HepG2 (cell line): ENCODE measurements around the gene PLVAP. TPM values are rescaled to one million over a fixed set of nuclear protein-coding genes. Genes with fewer than 3 reads are reported as not detected.
A peak's percentile ranks its signal among the peaks of the same experiment; 100 is the strongest.

Source experiments
- BRF2 ChIP-seq: sonication (generic); formaldehyde crosslinking; IDR thresholded peaks from 2 replicates; pipeline ENCODE4 v1.8.1; 2022; ENCODE audit warnings: mild to moderate bottlenecking, missing genetic modification reagents
- DDIT3 ChIP-seq: sonication (generic); formaldehyde crosslinking; IDR thresholded peaks from 2 replicates; pipeline ENCODE4 v1.4.0; 2020; ENCODE audit warnings: mild to moderate bottlenecking, missing genetic modification reagents
- FLYWCH1 ChIP-seq: sonication (generic); formaldehyde crosslinking; IDR thresholded peaks from 2 replicates; pipeline ENCODE4 v1.8.1; 2023; ENCODE audit warnings: mild to moderate bottlenecking, missing genetic modification reagents
- HNF1B ChIP-seq: sonication (generic); formaldehyde crosslinking; IDR thresholded peaks from 2 replicates; pipeline ENCODE4 v1.5.1; 2020; ENCODE audit warnings: mild to moderate bottlenecking, moderate library complexity, missing genetic modification reagents
- KDM5B ChIP-seq: sonication (generic); formaldehyde crosslinking; IDR thresholded peaks from 2 replicates; pipeline ENCODE4 v1.4.0; 2020; ENCODE audit warnings: missing genetic modification reagents, mild to moderate bottlenecking, borderline replicate concordance
- KDM6A ChIP-seq: IDR thresholded peaks from 2 replicates; pipeline ENCODE4 v1.6.1; 2016; ENCODE audit warnings: low read depth
- MEIS1 ChIP-seq: sonication (generic); formaldehyde crosslinking; IDR thresholded peaks from 2 replicates; pipeline ENCODE4 v1.9.0; 2021; ENCODE audit warnings: mild to moderate bottlenecking, missing genetic modification reagents, moderate library complexity, borderline replicate concordance
- NCOA1 ChIP-seq: sonication (generic); formaldehyde crosslinking; IDR thresholded peaks from 2 replicates; pipeline ENCODE4 v1.9.0; 2021; ENCODE audit warnings: missing genetic modification reagents
- NCOR1 ChIP-seq: fragments of 200-600 bp; sonication (generic); IDR thresholded peaks from 2 replicates; pipeline ENCODE4 v1.7.0; 2017; ENCODE audit warnings: antibody characterized with exemption, low read length, borderline replicate concordance
- NFKBIZ ChIP-seq: IDR thresholded peaks from 2 replicates; pipeline ENCODE4 v1.6.1; 2018; ENCODE audit warnings: missing genetic modification reagents, missing compliant biosample characterization
- RELA ChIP-seq: sonication (generic); formaldehyde crosslinking; IDR thresholded peaks from 2 replicates; pipeline ENCODE4 v1.4.0; 2020; ENCODE audit warnings: missing genetic modification reagents
- SRSF1 ChIP-seq: fragments of 200-400 bp; formaldehyde crosslinking; optimal IDR thresholded peaks from 2 replicates; pipeline ENCODE3; 2017; ENCODE audit warnings: mild to moderate bottlenecking, low read depth, low read length, moderate library complexity
- SSRP1 ChIP-seq: IDR thresholded peaks from 2 replicates; pipeline ENCODE4 v1.6.1; 2016; ENCODE audit warnings: control low read depth
- TAF15 ChIP-seq: fragments of 200-400 bp; formaldehyde crosslinking; IDR thresholded peaks from one replicate; pipeline ENCODE4 v1.6.1; 2018; ENCODE audit warnings: mild to moderate bottlenecking, low read depth, low read length; ENCODE audit not compliant: poor library complexity, severe bottlenecking
- ZNF234 ChIP-seq: sonication (generic); formaldehyde crosslinking; conservative IDR thresholded peaks from 2 replicates; pipeline ENCODE4 v1.5.1; 2020; ENCODE audit warnings: mild to moderate bottlenecking, missing genetic modification reagents
- ZNF274 ChIP-seq: sonication (generic); formaldehyde crosslinking; IDR thresholded peaks from 2 replicates; pipeline ENCODE4 v1.5.1; 2020; ENCODE audit warnings: mild to moderate bottlenecking, missing genetic modification reagents
- ZNF33B ChIP-seq: sonication (generic); formaldehyde crosslinking; IDR thresholded peaks from 2 replicates; pipeline ENCODE4 v1.5.1; 2020; ENCODE audit warnings: mild to moderate bottlenecking, missing genetic modification reagents
- ZNF383 ChIP-seq: sonication (generic); formaldehyde crosslinking; IDR thresholded peaks from 2 replicates; pipeline ENCODE4 v1.4.0; 2020; ENCODE audit warnings: missing genetic modification reagents, mild to moderate bottlenecking, borderline replicate concordance
- ZNF512B ChIP-seq: sonication (generic); formaldehyde crosslinking; IDR thresholded peaks from 2 replicates; pipeline ENCODE4 v1.5.1; 2020; ENCODE audit warnings: missing genetic modification reagents, mild to moderate bottlenecking, borderline replicate concordance
- ZNF564 ChIP-seq: sonication (generic); formaldehyde crosslinking; IDR thresholded peaks from 2 replicates; pipeline ENCODE4 v1.8.1; 2023; ENCODE audit warnings: mild to moderate bottlenecking, missing genetic modification reagents
- ZNF576 ChIP-seq: sonication (generic); formaldehyde crosslinking; IDR thresholded peaks from 2 replicates; pipeline ENCODE4 v1.4.0; 2020; ENCODE audit warnings: mild to moderate bottlenecking, missing genetic modification reagents
- ZNF614 ChIP-seq: IDR thresholded peaks from 2 replicates; pipeline ENCODE4 v1.6.1; 2018; ENCODE audit warnings: missing biosample characterization, missing genetic modification reagents, inconsistent platforms, borderline replicate concordance
- ZNF775 ChIP-seq: sonication (generic); formaldehyde crosslinking; IDR thresholded peaks from 2 replicates; pipeline ENCODE4 v1.4.0; 2020; ENCODE audit warnings: missing genetic modification reagents, mild to moderate bottlenecking, moderate library complexity, borderline replicate concordance
- ZSCAN22 ChIP-seq: sonication (generic); formaldehyde crosslinking; IDR thresholded peaks from 2 replicates; pipeline ENCODE4 v1.4.0; 2020; ENCODE audit warnings: mild to moderate bottlenecking, missing genetic modification reagents
- polyA plus RNA-seq, 8 experiments: library from polyadenylated mRNA; depleted of rRNA in 3 of 8; stranded (reverse) in 7 of 8; unstranded in 1 of 8; fragments of >200 nt; fragmentation: Illumina TruSeq in 4 of 8; extraction: Trizol in 4 of 8; gene quantifications; 2 replicates each; pipeline versions ENCODE4 v1.2.1 to v1.2.3, GENCODE V29; 2011 to 2016; ENCODE audit warnings: low read depth in 4 of 8, missing spikeins in 1 of 8, mixed read lengths in 1 of 8; ENCODE audit not compliant: insufficient read depth in 1 of 8
- total RNA-seq, 5 experiments: library from RNA; depleted of rRNA; stranded (reverse); fragments of >200 nt; fragmentation: Illumina TruSeq; extraction: Trizol; gene quantifications; 2 replicates each; pipeline ENCODE4 v1.2.3, GENCODE V29; 2016; ENCODE audit warnings: low read depth in 1 of 5

Gene PLVAP
- total and polyA plus RNA-seq, 2 of the 13 experiments (the other 11 are each of a cell fraction or from before 2014, with no cell fraction given): 0.26 TPM; not detected in 1

- TF ChIP-seq KDM5B (CRISPR knock-in tag) (no peak), FLYWCH1 (CRISPR knock-in tag) (no peak), ZNF234 (CRISPR knock-in tag) (no peak), ZNF274 (no peak), ZNF775 (CRISPR knock-in tag) (0 out of 2 replicates have a peak, but pooled peaks have one; percentile 59), MEIS1 (CRISPR knock-in tag) (no peak), NFKBIZ (CRISPR knock-in tag) (no peak), ZNF614 (CRISPR knock-in tag) (no peak), NCOA1 (no peak), RELA (CRISPR knock-in tag) (no peak), SSRP1 (CRISPR knock-in tag) (0 out of 2 replicates have a peak, but pooled peaks have one; percentile 29), TAF15 (no peak), KDM6A (CRISPR knock-in tag) (no peak), HNF1B (CRISPR knock-in tag) (no peak), ZNF576 (CRISPR knock-in tag) (no peak), DDIT3 (CRISPR knock-in tag) (no peak), NCOR1 (peak; percentile 13; the same call in 1 of the 2 replicates), ZNF383 (no peak), BRF2 (CRISPR knock-in tag) (no peak), ZNF512B (CRISPR knock-in tag) (no peak), ZNF564 (CRISPR knock-in tag) (no peak), SRSF1 (no peak), ZSCAN22 (CRISPR knock-in tag) (no peak), ZNF33B (CRISPR knock-in tag) (0 out of 2 replicates have a peak, but pooled peaks have one; percentile 50)
These were observed 42.0 kb upstream of the PLVAP start (continued) for GRCh38 chr19:17419154-17419620.
